KOPT-K1 (cell line): Measurements from ENCODE around the gene PCED1B.

Experiments
- H3K27ac ChIP-seq: fragments of 200-600 bp; sonication (generic); 2 replicates; pipeline ENCODE4 v1.5.1; 2016; ENCODE audit warnings: antibody characterized with exemption, mild to moderate bottlenecking, low read depth, low read length; ENCODE audit not compliant: poor library complexity, severe bottlenecking
- H3K36me3 ChIP-seq: fragments of 200-600 bp; sonication (generic); 2 replicates; pipeline ENCODE4 v1.5.1; 2017; ENCODE audit warnings: antibody characterized with exemption, mild to moderate bottlenecking, low read length, moderate library complexity; ENCODE audit not compliant: insufficient read depth
- H3K9me3 ChIP-seq: fragments of 200-600 bp; sonication (generic); 2 replicates; pipeline ENCODE4 v1.5.1; 2017; ENCODE audit warnings: antibody characterized with exemption, low read length, mild to moderate bottlenecking; ENCODE audit not compliant: insufficient read depth, poor library complexity, severe bottlenecking

Gene PCED1B

DNA sequence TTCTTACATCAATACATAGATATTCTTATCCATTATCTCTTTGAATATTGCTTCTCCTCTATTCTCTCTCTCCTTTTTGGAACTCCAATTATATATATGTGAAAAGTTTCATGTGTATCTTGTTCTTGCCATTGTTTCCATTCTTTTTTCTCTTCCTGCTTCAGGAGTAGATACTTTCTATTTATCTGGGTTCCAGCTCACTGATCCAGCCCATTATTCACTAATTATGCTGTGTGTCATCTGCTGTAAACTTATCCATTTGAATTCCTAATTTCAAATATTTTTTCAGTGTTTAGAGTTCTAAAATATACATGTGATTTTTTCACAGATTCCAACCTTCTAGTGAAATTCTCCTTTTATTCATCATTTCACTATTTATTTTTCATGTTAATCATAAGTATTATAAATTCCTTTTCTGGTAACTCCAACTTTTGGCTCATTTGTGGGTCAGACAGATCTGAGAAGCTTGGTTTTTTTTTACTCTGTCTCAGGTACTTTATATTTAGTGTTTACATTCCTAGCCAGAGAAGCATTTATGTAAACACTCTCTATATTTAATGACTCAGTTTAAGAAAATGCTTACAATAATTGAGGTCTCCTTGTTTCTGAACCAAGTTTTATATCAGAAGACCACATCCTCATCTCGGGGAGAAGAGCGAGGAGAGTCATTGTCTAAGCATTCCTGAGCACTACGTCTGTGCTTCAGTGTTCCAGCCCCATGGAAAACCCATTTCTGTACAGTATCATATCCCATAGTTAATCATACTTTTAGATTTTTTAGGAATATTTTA is 16.2 kb downstream of the PCED1B start:
- Histone ChIP-seq H3K9me3 (peaks cover 3% of the 10 kb centered on the region), H3K27ac (no peak overlapping the region), H3K36me3 (no peaks in the 10 kb centered on the region)

DNA sequence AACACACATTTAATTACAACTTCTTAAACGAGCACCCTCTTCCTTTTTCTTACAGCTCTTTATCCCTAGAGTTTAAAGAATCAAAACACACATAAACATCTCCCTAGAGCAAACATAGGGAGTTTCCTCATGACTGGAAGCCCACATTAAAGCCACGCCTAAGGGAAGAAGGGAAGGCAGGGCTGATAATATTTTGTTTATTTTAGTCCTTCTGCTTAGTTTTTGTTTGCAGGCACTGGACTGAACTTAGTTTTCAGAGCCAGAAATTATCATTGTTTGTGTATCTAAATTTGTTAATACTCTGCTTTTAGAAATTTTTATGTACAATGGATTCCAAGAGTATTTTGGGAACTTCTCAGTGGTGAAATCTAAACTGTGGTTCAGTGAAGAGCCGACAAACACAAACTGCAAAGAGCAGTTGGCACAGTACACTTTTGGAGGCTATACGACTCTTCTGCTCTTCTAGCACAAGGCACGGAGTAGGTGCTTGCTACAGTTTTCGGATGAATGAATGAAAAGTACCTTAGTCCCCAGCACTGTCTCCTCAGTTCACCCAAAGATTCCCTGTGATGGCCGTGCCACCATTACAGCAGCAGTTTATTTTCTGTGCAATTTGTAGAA is 18.0 kb downstream of the PCED1B start:
- Histone ChIP-seq H3K9me3 (peaks cover 3% of the 10 kb centered on the region), H3K27ac (no peak overlapping the region), H3K36me3 (no peaks in the 10 kb centered on the region)

DNA sequence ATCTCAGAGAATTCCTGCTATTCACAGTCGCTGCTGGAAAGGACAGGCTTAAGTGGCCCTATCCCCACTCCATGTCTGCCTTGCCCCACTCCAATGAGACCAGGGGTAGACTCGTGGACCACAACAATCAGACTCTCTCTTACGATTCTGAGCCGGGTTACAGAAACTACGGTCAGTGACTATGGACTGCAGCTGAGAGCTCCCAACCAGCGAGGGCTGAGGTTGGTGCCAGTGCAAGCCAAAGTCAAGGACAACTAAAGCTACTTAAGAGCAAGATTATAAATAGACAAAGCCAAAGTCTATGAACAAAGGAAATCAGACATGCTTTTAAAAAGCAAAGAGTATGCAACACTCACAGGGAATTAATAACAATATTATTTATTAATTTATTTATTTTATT is 18.7 kb downstream of the PCED1B start:
- Histone ChIP-seq H3K9me3 (peaks cover 3% of the 10 kb centered on the region), H3K36me3 (no peaks in the 10 kb centered on the region), H3K27ac (no peak overlapping the region)

DNA sequence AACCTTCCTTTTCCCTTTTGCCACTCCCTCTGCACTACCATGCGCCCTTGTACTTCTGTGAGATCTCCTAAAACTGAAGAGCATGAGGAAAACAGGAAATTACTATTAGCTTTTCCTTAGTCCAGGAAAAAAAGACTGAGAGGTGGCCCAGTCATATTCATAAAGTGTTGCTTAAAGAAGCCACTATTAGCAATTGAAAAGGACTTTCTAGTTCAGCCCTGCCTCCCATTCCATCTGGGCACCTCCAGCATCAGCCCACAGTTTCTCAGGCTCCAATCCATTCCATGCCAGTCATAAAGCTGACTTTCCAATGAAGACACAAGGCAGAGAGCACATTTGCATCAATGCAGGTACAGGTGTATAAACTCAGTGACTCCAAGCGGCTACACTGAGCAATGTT is 20.2 kb downstream of the PCED1B start:
- Histone ChIP-seq H3K27ac (no peak overlapping the region), H3K9me3 (peaks cover 3% of the 10 kb centered on the region), H3K36me3 (no peaks in the 10 kb centered on the region)

DNA sequence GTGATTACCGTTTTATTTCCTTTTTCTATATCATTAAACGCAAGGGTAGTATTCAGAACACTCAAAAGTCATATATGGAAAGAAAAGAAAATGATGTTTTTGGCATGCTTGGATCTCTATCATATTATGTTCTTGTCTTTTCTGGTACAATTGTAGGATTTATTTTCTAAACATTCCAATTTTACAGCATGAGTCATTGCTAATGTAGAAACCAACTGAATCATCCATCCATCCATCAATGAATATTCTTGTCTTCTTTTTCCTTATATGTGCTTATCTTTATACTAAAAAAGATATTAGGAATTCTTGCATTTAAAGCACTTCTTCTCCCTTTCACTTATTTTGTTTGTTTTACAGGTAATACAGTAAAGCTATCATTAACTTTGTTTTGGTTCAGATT is 20.7 kb downstream of the PCED1B start:
- Histone ChIP-seq H3K27ac (no peak overlapping the region), H3K9me3 (no peaks in the 10 kb centered on the region), H3K36me3 (no peaks in the 10 kb centered on the region)

DNA sequence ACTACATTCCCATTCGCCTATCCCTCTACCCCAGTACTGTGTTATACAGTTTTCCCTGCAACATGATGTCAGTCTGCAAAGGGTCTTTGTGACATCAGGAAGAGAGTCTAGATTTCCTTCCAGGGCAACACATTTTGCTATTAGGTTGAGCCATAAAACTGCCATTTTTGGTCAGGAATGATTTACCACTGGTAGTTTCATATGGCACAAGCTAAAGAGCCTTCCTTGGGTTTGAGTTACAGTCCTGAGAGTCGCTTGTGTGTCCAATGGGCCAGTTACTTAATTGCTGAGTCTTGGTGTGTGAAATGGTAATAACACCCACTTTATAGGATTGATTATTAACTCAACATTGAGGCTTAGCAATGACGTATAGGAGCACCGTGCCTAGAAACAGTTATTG is 23.0 kb downstream of the PCED1B start:
- Histone ChIP-seq H3K9me3 (no peaks in the 10 kb centered on the region), H3K27ac (no peak overlapping the region), H3K36me3 (no peaks in the 10 kb centered on the region)

DNA sequence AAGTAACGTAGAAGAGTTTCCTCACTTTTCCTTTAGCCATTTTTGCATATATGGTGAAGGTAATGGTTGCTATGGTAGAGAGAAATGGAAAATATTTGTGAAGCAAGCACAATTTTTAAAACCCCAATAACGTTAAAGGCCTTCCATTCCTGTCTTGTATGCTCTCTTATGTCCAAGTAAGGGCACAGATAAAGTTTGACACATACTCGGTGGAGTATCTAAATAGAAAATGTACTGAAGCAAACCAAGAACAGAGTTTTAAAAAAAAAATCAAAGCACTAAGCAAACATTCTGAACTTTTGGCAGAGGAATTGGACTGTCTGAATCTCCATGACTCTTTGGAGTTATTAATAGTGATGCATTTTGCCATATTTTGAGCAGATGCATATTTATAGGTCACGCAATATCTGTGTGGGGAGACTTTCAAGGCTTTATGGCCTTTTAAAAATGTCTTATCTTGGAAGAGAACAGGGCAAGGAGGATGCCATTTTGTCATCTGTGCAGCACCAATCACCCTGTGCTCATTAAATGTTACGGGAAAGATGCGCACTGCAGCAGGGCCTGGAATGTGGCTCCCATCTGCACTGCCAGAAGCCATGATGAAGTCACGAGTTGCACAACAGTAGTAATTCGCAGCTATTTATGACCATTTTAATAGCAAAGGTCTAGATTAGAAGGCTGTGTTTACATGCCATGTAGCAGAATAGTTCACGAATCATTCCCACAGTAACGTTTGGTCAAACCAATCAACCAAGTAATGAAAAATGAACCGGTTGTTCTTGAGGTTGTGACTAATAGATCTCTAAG is 23.6 kb downstream of the PCED1B start:
- H3K9me3 ChIP-seq = no peaks in the 10 kb centered on the region
- no peaks in the 10 kb centered on the region for H3K36me3 ChIP-seq
- H3K27ac ChIP-seq = no peak overlapping the region

DNA sequence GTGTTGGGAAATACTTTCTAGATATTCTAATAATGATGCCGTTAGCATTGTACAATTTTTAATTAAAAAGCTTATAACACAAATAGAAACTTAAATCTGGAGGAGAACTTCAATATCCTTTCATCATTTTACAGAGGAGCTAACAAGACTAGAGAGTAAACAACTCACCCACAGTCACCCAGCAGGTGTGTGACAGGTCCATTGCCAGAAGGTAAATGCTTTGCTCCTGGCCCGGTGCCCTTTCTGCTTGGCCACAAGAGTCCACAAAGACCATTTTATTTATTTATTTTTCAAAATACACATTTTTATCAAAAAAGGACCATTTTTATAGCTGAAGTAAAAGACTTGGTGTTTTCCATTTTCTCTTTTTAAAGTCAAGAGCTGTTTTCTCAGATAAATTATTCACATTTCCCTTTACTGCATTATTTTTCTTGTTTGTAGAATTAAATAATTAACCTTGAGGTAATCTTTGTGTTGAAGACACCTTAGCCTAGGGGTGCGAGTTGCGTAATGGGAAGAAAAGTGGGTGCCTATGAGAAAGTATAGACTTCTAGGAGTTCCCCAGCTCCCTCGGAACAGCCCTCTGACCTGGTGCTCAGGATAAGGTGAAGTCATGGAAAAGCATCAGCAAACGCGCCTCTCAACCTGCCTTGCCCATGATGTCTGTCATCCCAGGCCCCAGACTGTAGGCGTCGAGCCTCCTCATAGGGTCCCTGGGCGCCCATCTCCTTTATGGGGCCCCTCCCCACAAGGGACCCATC is 26.7 kb downstream of the PCED1B start:
- Histone ChIP-seq H3K27ac (no peak overlapping the region), H3K9me3 (no peaks in the 10 kb centered on the region), H3K36me3 (no peaks in the 10 kb centered on the region)

DNA sequence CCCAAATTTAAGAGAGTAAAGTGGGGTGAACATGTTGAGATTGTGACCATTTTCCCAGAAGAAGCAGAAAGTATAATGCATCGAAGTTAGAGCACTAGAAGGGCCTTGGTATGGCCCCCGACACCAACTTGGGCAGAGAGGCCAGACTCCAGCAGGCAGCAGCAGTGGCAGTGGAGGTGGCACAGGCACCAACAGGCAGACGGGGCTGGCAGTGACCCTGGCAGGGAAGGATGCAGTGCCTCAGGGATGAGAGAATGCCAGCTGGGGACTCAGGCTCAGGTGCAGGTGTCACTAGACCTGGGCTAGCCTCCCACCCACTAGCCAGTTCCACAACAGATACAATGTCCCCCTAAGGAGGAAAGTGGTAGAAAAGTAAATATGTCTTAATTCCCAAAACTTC is 28.0 kb downstream of the PCED1B start:
- Histone ChIP-seq H3K27ac (no peak overlapping the region), H3K9me3 (no peaks in the 10 kb centered on the region), H3K36me3 (no peaks in the 10 kb centered on the region)

DNA sequence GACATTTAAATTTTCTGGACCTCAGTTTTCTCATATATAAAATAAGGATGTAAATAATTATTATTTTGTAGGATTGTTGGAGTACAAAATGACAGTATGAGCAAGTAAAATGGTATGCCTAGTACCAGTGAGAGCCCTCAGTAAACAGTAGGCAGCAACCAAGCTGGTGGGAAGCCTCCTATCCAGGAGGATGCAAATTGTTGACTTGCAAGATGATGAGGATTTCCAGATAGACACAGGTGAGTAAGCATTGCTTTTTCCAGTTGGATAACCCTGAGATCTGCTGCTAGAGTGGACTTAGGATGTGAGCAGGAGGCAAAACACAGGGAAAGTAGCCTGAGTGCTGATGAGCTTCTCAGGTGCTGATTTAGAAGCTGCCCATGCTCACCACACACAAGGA is 28.5 kb downstream of the PCED1B start:
- Histone ChIP-seq H3K9me3 (no peaks in the 10 kb centered on the region), H3K36me3 (no peaks in the 10 kb centered on the region), H3K27ac (no peak overlapping the region)

DNA sequence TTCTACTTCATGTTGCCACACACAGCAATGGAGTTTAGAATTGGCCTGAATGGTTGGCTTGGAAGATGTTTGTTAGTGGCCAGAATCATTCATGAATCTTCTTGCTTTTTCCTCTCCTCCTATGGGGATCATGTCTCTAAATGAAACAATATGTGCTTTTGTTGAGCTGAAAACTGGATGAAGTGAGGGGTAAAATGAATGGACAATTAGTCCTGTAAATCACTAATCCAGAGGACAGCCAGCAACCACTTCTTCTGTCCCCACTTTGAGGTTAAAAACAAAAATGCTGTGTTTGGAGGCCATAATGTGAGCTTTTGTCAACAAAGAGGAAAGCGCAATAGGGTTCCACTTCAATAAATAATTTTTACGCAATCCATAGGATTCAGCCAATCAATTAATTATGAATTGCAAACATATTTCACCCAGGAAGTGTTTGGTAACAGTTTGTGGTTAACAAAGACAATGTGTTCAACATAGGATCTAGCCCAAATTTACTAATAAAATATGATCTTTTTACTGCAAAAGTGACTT is 30.7 kb downstream of the PCED1B start:
- Histone ChIP-seq H3K27ac (peak overlapping the region; percentile 29), H3K36me3 (no peaks in the 10 kb centered on the region), H3K9me3 (no peaks in the 10 kb centered on the region)

DNA sequence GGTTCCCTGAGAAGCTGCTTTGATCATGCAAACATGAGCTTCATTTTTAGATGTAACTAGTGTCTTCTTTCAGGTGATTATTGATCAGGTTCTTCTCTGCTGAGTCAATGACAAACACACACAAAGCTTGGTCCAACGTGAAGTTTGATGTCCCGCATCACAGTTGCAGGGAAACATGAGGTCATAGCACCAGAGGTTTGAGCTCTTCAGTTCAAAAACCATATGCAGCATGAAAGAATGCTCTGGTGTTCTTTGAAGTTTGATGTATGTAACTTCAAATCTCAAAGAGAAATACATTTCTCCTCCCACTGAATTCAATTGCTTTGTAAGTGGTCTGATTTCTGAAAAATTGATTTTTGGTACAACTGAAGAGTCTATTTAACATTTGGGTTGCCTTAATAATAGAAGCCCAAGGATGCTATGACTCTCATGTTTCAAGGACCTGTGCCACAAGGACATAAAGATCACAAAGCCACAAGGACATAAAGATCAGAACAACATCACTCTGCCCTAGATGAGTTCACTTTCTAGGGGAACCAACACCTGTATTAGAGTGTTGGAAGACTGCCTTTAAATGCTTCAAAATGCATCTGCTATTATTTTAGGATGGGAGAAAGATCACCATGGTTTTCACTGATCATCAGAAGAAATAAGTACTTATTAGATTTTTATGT is 31.4 kb downstream of the PCED1B start:
- Histone ChIP-seq H3K9me3 (no peaks in the 10 kb centered on the region), H3K36me3 (no peaks in the 10 kb centered on the region), H3K27ac (peak overlapping the region; percentile 29)

DNA sequence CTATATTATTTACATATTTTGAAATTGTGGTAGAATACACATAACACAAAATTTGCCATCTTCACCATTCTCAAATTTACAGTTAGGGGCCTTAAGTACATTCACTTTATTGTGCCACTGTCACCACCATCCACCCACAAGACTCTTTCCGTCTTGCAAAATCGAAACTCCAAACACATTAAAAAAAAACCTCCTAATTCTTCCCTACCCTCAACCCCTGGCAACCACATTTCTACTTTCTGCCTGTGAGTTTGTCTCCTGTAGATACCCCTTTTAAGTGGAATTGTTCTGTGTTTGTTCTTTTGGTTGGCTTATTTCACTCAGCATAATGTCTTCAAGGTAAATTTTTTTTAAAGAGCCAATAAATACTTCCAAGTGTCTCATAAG is 32.0 kb downstream of the PCED1B start:
- Histone ChIP-seq H3K36me3 (no peaks in the 10 kb centered on the region), H3K27ac (peak overlapping the region; percentile 29), H3K9me3 (no peaks in the 10 kb centered on the region)

DNA sequence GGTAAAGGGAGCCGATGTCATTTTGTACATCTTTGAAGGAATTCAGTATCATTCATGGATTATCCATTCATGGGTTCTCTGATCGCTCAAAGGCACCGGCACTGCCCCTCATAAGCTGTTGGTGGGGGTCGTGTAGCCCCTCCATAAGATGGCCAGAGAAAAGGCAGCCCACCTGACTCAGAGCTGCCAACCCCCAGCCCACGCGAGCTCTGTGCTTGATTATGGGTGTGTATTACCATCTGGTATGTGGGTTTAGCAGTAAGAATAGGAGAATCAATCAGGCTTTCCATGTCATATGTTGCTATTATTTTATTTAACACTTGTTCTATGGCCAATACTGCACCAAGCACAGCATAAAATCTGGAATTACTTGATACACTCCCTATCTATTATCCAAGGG is 32.4 kb downstream of the PCED1B start:
- H3K9me3 ChIP-seq = no peaks in the 10 kb centered on the region
- no peaks in the 10 kb centered on the region for H3K36me3 ChIP-seq
- H3K27ac ChIP-seq = peak overlapping the region; percentile 29
